ENCODE results near the gene KLHL3.

- TF ChIP-seq POLR2A (IDR thresholded peaks at IDR 0.05) (no peak), CTCF (IDR thresholded peaks at IDR 0.05 in 8 of 11, conservative IDR thresholded peaks at IDR 0.05 in 3 of 11) (no peak)
Observed at GRCh38 chr5:137613554-137614265, 122.2 kb downstream of the KLHL3 start.
